HepG2 (cell line): Measurements from ENCODE around the gene RAB9A. TPM values are rescaled to one million over a fixed set of nuclear protein-coding genes. Genes with fewer than 3 reads are reported as not detected.

ENCODE experiments used
- ATAC-seq: fragments of 200-7000 bp; cut with Tn5 transposase; 3 replicates; pipeline ENCODE4 v1.9.1; 2020; ENCODE audit warnings: mild to moderate bottlenecking, moderate library complexity
- BruUV-seq: library from RNA; stranded (reverse); fragments of 400-500 nt; replicated peaks from 2 replicates; lab custom pipeline; 2021; lab: Mats Ljungman, UMichigan
- CTCF ChIA-PET: fragments of 300-600 bp; formaldehyde crosslinking; extraction: SDS; loops from one replicate; lab custom pipeline; 2021; ENCODE audit warnings: low total read pairs, inconsistent platforms, low intra/inter-chr PET ratio; lab: Yijun Ruan, JAX
- POLR2A ChIA-PET: fragments of 350-600 bp; sonication (Branson Sonifier 250); formaldehyde crosslinking; loops from one replicate; lab custom pipeline; 2020; ENCODE audit warnings: antibody characterized with exemption, inconsistent platforms; lab: Yijun Ruan, JAX
- DNase-seq: peaks from one replicate; pipeline ENCODE4 v3.0.0-alpha.2; 2015; ENCODE audit warnings: low spot score
- FAIRE-seq: peaks from 3 replicates; lab custom pipeline; 2011; peaks lifted over from hg19 to GRCh38; lab: Jason Lieb, UNC
- H2AFZ ChIP-seq: one replicate; pipeline ENCODE4 v1.6.1; 2011; ENCODE audit warnings: low read length, inconsistent platforms
- H3K27ac ChIP-seq: fragments of 300-600 bp; 3 replicates; pipeline ENCODE4 v1.8.0; 2011; ENCODE audit warnings: mixed run types, mild to moderate bottlenecking, mixed read lengths, low read length, inconsistent platforms; ENCODE audit not compliant: insufficient read depth; ENCODE audit errors: extremely low read length
- H3K27me3 ChIP-seq, 2 experiments: fragments of 200-600 bp in 1 of 2; 2 replicates in 1 of 2; 3 replicates in 1 of 2; pipeline versions ENCODE4 v1.6.0 to v1.8.0; 2011; ENCODE audit warnings: low read length in 2 of 2, mild to moderate bottlenecking in 2 of 2, moderate library complexity in 2 of 2, inconsistent platforms in 1 of 2; ENCODE audit not compliant: insufficient read depth in 2 of 2, control insufficient read depth in 1 of 2
- H3K36me3 ChIP-seq, 2 experiments: fragments of 200-600 bp in 1 of 2; replicated peaks in 1 of 2; 2 replicates in 1 of 2; 3 replicates in 1 of 2; pipeline versions ENCODE4 v1.5.1 to v1.8.0; 2011; ENCODE audit warnings: low read length in 2 of 2, inconsistent platforms in 1 of 2; ENCODE audit not compliant: insufficient read depth in 2 of 2, control insufficient read depth in 1 of 2
- H3K4me1 ChIP-seq: 2 replicates; pipeline ENCODE4 v1.5.1; 2012; ENCODE audit warnings: low read length, inconsistent platforms; ENCODE audit not compliant: insufficient read depth
- H3K4me2 ChIP-seq: 2 replicates; pipeline ENCODE4 v1.6.0; 2011; ENCODE audit warnings: low read depth, low read length, inconsistent platforms
- H3K4me3 ChIP-seq, 3 experiments: fragments of 200-600 bp in 1 of 3; sonication (generic), shearing (Covaris generic) in 1 of 3; replicated peaks in 1 of 3; 2 replicates each; pipeline ENCODE4 v1.5.1; 2011 to 2016; ENCODE audit warnings: low read length in 3 of 3, inconsistent platforms in 2 of 3, low read depth in 2 of 3, mild to moderate bottlenecking in 2 of 3, control low read depth in 1 of 3, mixed read lengths in 1 of 3; ENCODE audit not compliant: insufficient read depth in 1 of 3
- H3K79me2 ChIP-seq: one replicate; pipeline ENCODE4 v1.6.1; 2011; ENCODE audit warnings: low read length, inconsistent platforms; ENCODE audit not compliant: insufficient read depth
- H3K9ac ChIP-seq: 2 replicates; pipeline ENCODE4 v1.6.0; 2011; ENCODE audit warnings: mild to moderate bottlenecking, low read depth, low read length, inconsistent platforms; ENCODE audit not compliant: insufficient read depth
- H3K9me3 ChIP-seq: 2 replicates; pipeline ENCODE4 v1.5.1; 2012; ENCODE audit warnings: mild to moderate bottlenecking, low read length
- H4K20me1 ChIP-seq: 2 replicates; pipeline ENCODE4 v1.6.0; 2011; ENCODE audit warnings: inconsistent platforms, mild to moderate bottlenecking, low read length, moderate library complexity; ENCODE audit not compliant: insufficient read depth
- AHR ChIP-seq: IDR thresholded peaks from 2 replicates; pipeline ENCODE4 v1.6.1; 2018; ENCODE audit warnings: missing genetic modification reagents, missing compliant biosample characterization
- ATAD3A ChIP-seq: sonication (generic); formaldehyde crosslinking; IDR thresholded peaks from 2 replicates; pipeline ENCODE4 v1.4.0; 2020; ENCODE audit warnings: missing genetic modification reagents
- BRD4 ChIP-seq: sonication (generic); formaldehyde crosslinking; IDR thresholded peaks from 2 replicates; pipeline ENCODE4 v1.4.0; 2020; ENCODE audit warnings: missing genetic modification reagents
- CCDC6 ChIP-seq: sonication (generic); formaldehyde crosslinking; IDR thresholded peaks from 2 replicates; pipeline ENCODE4 v1.8.1; 2022; ENCODE audit warnings: mild to moderate bottlenecking, missing genetic modification reagents, moderate library complexity
- GATA4 ChIP-seq: sonication (generic); IDR thresholded peaks from 2 replicates; pipeline ENCODE4 v1.6.1; 2016; ENCODE audit warnings: antibody characterized with exemption, low read depth, borderline replicate concordance
- PCBP1 ChIP-seq: fragments of 200-400 bp; formaldehyde crosslinking; IDR thresholded peaks from 2 replicates; pipeline ENCODE4 v1.6.1; 2017; ENCODE audit warnings: mild to moderate bottlenecking, low read depth, low read length, borderline replicate concordance
- PCBP2 ChIP-seq: fragments of 200-400 bp; formaldehyde crosslinking; optimal IDR thresholded peaks from 2 replicates; pipeline ENCODE3; 2018; ENCODE audit warnings: low read length, low read depth; ENCODE audit not compliant: poor library complexity, severe bottlenecking
- ZMAT3 ChIP-seq: sonication (generic); formaldehyde crosslinking; conservative IDR thresholded peaks from 2 replicates; pipeline ENCODE4 v1.7.0; 2021; ENCODE audit warnings: missing genetic modification reagents
- ZNF143 ChIP-seq: sonication (generic); formaldehyde crosslinking; IDR thresholded peaks from 2 replicates; pipeline ENCODE4 v1.4.0; 2020; ENCODE audit warnings: missing genetic modification reagents
- ZNF34 ChIP-seq: sonication (generic); formaldehyde crosslinking; IDR thresholded peaks from 2 replicates; pipeline ENCODE4 v1.4.0; 2020; ENCODE audit warnings: mild to moderate bottlenecking, missing genetic modification reagents, borderline replicate concordance
- ZNF367 ChIP-seq: sonication (generic); formaldehyde crosslinking; IDR thresholded peaks from 2 replicates; pipeline ENCODE4 v1.4.0; 2020; ENCODE audit warnings: missing genetic modification reagents, borderline replicate concordance
- ZNF850 ChIP-seq: sonication (generic); formaldehyde crosslinking; conservative IDR thresholded peaks from 2 replicates; pipeline ENCODE4 v1.9.0; 2021; ENCODE audit warnings: mild to moderate bottlenecking, missing genetic modification reagents
- WGBS: methylation state at CpG from one replicate; pipeline ENCODE4 v1.1.6; 2017; ENCODE audit warnings: low lambda C conversion rate; 5-methylcytosine and 5-hydroxymethylcytosine counted together
- in situ Hi-C: cut with HindIII; loops from 2 replicates; pipeline ENCODE4 v1.10.0; 2017; ENCODE audit warnings: low pct_unique_long_range_greater_than_20kb; ENCODE audit not compliant: extremely low pct_ligation_motif_present
- intact Hi-C: fragments of 100-400 bp; cut with micrococcal nuclease; formaldehyde crosslinking; loops from one replicate; pipeline ENCODE4 v1.10.0; 2022; ENCODE audit not compliant: unreplicated experiment
- polyA plus RNA-seq, 8 experiments: library from polyadenylated mRNA; depleted of rRNA in 3 of 8; stranded (reverse) in 7 of 8; unstranded in 1 of 8; fragments of >200 nt; fragmentation: Illumina TruSeq in 4 of 8; extraction: Trizol in 4 of 8; gene quantifications; 2 replicates each; pipeline versions ENCODE4 v1.2.1 to v1.2.3, GENCODE V29; 2011 to 2016; ENCODE audit warnings: low read depth in 4 of 8, missing spikeins in 1 of 8, mixed read lengths in 1 of 8; ENCODE audit not compliant: insufficient read depth in 1 of 8
- total RNA-seq, 5 experiments: library from RNA; depleted of rRNA; stranded (reverse); fragments of >200 nt; fragmentation: Illumina TruSeq; extraction: Trizol; gene quantifications; 2 replicates each; pipeline ENCODE4 v1.2.3, GENCODE V29; 2016; ENCODE audit warnings: low read depth in 1 of 5
- TF ChIP-seq, protein P1 (sequence below): sonication (generic); formaldehyde crosslinking; IDR thresholded peaks from 2 replicates; pipeline ENCODE4 v1.5.0; 2020; ENCODE audit warnings: mild to moderate bottlenecking, missing genetic modification reagents
- TF ChIP-seq, protein P2 (sequence below): sonication (generic); formaldehyde crosslinking; IDR thresholded peaks from 2 replicates; pipeline ENCODE4 v1.5.0; 2020; ENCODE audit warnings: mild to moderate bottlenecking, missing genetic modification reagents, borderline replicate concordance
- TF ChIP-seq, protein P3 (sequence below): sonication (generic); formaldehyde crosslinking; IDR thresholded peaks from 2 replicates; pipeline ENCODE4 v1.5.0; 2020; ENCODE audit warnings: missing genetic modification reagents

Gene RAB9A
- total and polyA plus RNA-seq, 2 of the 13 experiments (the other 11 are each of a cell fraction or from before 2014, with no cell fraction given), result 10.5 to 23.1 TPM

DNA sequence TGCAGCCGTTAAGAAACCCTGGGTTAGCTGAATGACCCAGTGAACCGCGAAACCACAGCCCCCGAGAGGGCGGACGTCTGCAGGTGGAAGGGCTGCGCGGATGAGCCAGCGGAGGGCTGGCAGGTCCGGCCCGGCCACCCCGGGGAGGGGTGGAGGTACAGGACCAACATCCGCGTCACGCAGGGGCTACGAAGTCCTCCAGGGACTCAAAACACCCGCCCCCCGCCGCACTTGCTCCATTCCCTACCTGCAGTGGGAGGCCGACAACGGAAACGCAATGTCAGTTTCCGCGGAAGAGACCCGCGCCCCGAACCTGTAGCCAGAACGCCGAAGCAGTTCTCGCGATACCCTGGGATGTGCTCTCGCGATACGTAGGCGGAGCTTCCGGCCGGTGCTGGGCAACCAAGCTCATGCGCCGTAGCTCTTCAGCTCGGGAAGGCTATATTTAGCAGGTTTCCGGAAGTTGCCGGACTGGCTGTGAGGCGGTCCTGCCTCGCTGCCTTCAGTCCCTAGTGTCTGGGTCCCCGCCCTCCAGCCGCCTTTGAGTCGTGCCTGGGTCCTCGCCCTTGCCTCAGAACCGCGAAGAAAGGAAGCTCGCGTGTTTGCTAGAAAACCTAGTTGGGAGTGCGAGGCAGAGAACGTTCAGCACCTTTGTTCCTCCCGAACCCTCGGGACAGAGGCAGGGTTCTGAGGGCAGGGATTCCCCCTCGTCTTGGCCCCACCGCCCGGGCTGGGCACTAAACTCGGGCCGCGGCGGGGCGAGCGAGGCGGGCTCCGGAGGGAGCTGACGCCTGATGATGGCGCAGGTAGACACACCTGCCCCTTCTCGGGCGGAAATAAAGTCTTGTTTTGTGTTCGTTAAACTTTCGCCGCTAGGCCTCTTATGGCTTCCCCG, 45.6 kb downstream of the RAB9A start, which contains the start of the genes OFD1 and TRAPPC2 (continued):
- no peak for TF ChIP-seq ZNF850
- no peak for TF ChIP-seq BRD4 (CRISPR knock-in tag)

DNA sequence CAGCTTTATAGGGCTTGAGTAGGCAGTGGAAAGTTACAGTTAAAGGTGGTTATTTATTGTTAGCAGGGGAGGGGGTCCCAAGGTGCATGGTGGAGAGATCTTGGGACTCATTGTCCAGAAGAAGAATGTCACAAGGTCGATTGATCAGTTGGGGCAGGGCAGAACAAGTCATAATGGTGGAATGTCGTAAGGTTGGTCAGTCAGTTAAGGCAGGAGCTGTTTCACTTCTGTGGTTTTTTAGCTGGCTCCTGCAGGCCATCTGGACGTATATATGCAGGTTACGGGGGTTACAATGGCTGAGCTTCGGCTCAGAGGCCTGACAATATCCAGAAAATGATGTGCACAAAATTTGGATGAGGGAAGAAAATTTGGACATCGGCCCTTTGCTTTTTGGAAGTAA, 52.8 kb downstream of the RAB9A start:
- in situ Hi-C loops, result no loop called here
- POLR2A ChIA-PET, result no interaction called here

More for the DNA sequence above, 52.8 kb downstream of the RAB9A start:
- no peak overlapping the region for H3K27ac ChIP-seq
- no peak overlapping the region for H3K4me3 ChIP-seq
- H3K4me1 ChIP-seq, result peaks cover 9% of the 10 kb centered on the region; the same call in 1 of the 2 replicates
- intact Hi-C loops, result no loop called here
- 77% methylated on average over 4 of the region's 6 CpGs for WGBS
- no peak for TF ChIP-seq ZNF143
- TF ChIP-seq PCBP2, result no peak
- TF ChIP-seq, protein P1, sequence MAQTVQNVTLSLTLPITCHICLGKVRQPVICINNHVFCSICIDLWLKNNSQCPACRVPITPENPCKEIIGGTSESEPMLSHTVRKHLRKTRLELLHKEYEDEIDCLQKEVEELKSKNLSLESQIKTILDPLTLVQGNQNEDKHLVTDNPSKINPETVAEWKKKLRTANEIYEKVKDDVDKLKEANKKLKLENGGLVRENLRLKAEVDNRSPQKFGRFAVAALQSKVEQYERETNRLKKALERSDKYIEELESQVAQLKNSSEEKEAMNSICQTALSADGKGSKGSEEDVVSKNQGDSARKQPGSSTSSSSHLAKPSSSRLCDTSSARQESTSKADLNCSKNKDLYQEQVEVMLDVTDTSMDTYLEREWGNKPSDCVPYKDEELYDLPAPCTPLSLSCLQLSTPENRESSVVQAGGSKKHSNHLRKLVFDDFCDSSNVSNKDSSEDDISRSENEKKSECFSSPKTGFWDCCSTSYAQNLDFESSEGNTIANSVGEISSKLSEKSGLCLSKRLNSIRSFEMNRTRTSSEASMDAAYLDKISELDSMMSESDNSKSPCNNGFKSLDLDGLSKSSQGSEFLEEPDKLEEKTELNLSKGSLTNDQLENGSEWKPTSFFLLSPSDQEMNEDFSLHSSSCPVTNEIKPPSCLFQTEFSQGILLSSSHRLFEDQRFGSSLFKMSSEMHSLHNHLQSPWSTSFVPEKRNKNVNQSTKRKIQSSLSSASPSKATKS (CRISPR knock-in tag), result no peak
- no peak for TF ChIP-seq ZNF367 (CRISPR knock-in tag)
- no peak for TF ChIP-seq ZMAT3 (CRISPR knock-in tag)
- no peak for TF ChIP-seq CCDC6
- TF ChIP-seq PCBP1, result no peak
- TF ChIP-seq, protein P2, sequence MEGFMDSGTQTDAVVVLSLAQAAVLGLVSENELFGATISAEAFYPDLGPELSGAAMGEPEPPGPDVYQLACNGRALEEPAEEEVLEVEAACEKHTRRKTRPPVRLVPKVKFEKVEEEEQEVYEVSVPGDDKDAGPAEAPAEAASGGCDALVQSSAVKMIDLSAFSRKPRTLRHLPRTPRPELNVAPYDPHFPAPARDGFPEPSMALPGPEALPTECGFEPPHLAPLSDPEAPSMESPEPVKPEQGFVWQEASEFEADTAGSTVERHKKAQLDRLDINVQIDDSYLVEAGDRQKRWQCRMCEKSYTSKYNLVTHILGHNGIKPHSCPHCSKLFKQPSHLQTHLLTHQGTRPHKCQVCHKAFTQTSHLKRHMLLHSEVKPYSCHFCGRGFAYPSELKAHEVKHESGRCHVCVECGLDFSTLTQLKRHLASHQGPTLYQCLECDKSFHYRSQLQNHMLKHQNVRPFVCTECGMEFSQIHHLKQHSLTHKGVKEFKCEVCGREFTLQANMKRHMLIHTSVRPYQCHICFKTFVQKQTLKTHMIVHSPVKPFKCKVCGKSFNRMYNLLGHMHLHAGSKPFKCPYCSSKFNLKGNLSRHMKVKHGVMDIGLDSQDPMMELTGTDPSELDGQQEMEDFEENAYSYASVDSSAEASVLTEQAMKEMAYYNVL (CRISPR knock-in tag), result no peak
- no peak for TF ChIP-seq ATAD3A
- no peak for TF ChIP-seq GATA4
- no peak for TF ChIP-seq ZNF34 (CRISPR knock-in tag)
- TF ChIP-seq, protein P3, sequence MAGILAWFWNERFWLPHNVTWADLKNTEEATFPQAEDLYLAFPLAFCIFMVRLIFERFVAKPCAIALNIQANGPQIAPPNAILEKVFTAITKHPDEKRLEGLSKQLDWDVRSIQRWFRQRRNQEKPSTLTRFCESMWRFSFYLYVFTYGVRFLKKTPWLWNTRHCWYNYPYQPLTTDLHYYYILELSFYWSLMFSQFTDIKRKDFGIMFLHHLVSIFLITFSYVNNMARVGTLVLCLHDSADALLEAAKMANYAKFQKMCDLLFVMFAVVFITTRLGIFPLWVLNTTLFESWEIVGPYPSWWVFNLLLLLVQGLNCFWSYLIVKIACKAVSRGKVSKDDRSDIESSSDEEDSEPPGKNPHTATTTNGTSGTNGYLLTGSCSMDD (CRISPR knock-in tag), result no peak
- TF ChIP-seq AHR (CRISPR knock-in tag), result no peak
- no peak for DNase-seq
- no peaks in the 10 kb centered on the region for H3K27me3 ChIP-seq
- no peak overlapping the region for H3K4me2 ChIP-seq
- FAIRE-seq, result no peak
- no peaks in the 10 kb centered on the region for H3K79me2 ChIP-seq
- BruUV-seq, result no TSS peak
- H3K36me3 ChIP-seq, result peaks cover 0 to 7% of the 10 kb centered on the region in 2 experiments; a peak in 1 of 5 replicates
- no peak overlapping the region for H3K9ac ChIP-seq
- ATAC-seq, result no peak
- no peak overlapping the region for H2AFZ ChIP-seq
- CTCF ChIA-PET, result no interaction called here
- no peaks in the 10 kb centered on the region for H4K20me1 ChIP-seq
- H3K9me3 ChIP-seq, result no peaks in the 10 kb centered on the region
